HEK293 (cell line): Measurements from ENCODE around the gene CLDN19.

Source experiments
- CTCF ChIA-PET: fragments of 350-600 bp; formaldehyde crosslinking; extraction: SDS; loops from one replicate; lab custom pipeline; 2021; ENCODE audit warnings: antibody characterized with exemption; lab: Yijun Ruan, JAX
- POLR2A ChIA-PET: fragments of 300-600 bp; formaldehyde crosslinking; extraction: SDS; loops from one replicate; lab custom pipeline; 2020; ENCODE audit warnings: antibody characterized with exemption, inconsistent platforms; lab: Yijun Ruan, JAX
- H3K27ac ChIP-seq: fragments of 200-500 bp; sonication (Bioruptor generic); 2 replicates; pipeline ENCODE4 v1.5.1; 2014; ENCODE audit warnings: low read depth, low read length, control low read depth, inconsistent platforms; ENCODE audit errors: extremely low read depth
- H3K36me3 ChIP-seq, 2 experiments: fragments of 200-500 bp in 1 of 2; sonication (Bioruptor generic) in 1 of 2; 1 replicate in 1 of 2; 2 replicates in 1 of 2; pipeline ENCODE4 v1.5.1; 2014 to 2017; ENCODE audit warnings: inconsistent platforms in 2 of 2, low read length in 2 of 2; ENCODE audit not compliant: control insufficient read depth in 2 of 2, insufficient read depth in 1 of 2
- H3K4me1 ChIP-seq: fragments of 200-500 bp; sonication (Bioruptor generic); 2 replicates; pipeline ENCODE4 v1.5.1; 2014; ENCODE audit warnings: mild to moderate bottlenecking, low read length, inconsistent platforms; ENCODE audit not compliant: control insufficient read depth, insufficient read depth
- H3K4me3 ChIP-seq: 2 replicates; pipeline ENCODE4 v1.5.1; 2011; ENCODE audit warnings: low read depth, mild to moderate bottlenecking, control low read depth, low read length, moderate library complexity
- H3K9me3 ChIP-seq: fragments of 200-500 bp; sonication (Bioruptor generic); 2 replicates; pipeline ENCODE4 v1.5.1; 2014; ENCODE audit warnings: low read depth, low read length, inconsistent platforms; ENCODE audit not compliant: control insufficient read depth, insufficient read depth
- ELK4 ChIP-seq: IDR thresholded peaks from 2 replicates; pipeline ENCODE4 v1.6.1; 2011; ENCODE audit warnings: mild to moderate bottlenecking, low read depth, low read length, borderline replicate concordance
- GLI2 ChIP-seq: fragments of 450-650 bp; formaldehyde crosslinking; IDR thresholded peaks from 2 replicates; pipeline ENCODE4; 2017; ENCODE audit warnings: missing biosample characterization, missing genetic modification characterization, low read depth, borderline replicate concordance
- GLIS2 ChIP-seq: fragments of 450-650 bp; formaldehyde crosslinking; IDR thresholded peaks from 2 replicates; pipeline ENCODE4 v1.5.1; 2016; ENCODE audit warnings: missing biosample characterization, missing genetic modification characterization
- INSM2 ChIP-seq: fragments of 450-650 bp; formaldehyde crosslinking; IDR thresholded peaks from 2 replicates; pipeline ENCODE4 v1.5.1; 2016; ENCODE audit warnings: missing biosample characterization, missing genetic modification characterization
- PATZ1 ChIP-seq: fragments of 450-650 bp; formaldehyde crosslinking; IDR thresholded peaks from 2 replicates; pipeline ENCODE4 v1.5.1; 2016; ENCODE audit warnings: missing biosample characterization, missing genetic modification characterization
- TCF7L2 ChIP-seq: IDR thresholded peaks from 2 replicates; pipeline ENCODE4 v1.6.1; 2011; ENCODE audit warnings: low read depth, mild to moderate bottlenecking, inconsistent platforms, low read length, moderate library complexity, borderline replicate concordance
- TSHZ1 ChIP-seq: fragments of 450-650 bp; formaldehyde crosslinking; IDR thresholded peaks from 2 replicates; pipeline ENCODE4 v1.5.1; 2016; ENCODE audit warnings: missing biosample characterization, missing genetic modification characterization, borderline replicate concordance
- ZBTB48 ChIP-seq: fragments of 450-650 bp; formaldehyde crosslinking; IDR thresholded peaks from 2 replicates; pipeline ENCODE4 v1.5.1; 2016; ENCODE audit warnings: missing biosample characterization, missing genetic modification characterization
- ZNF175 ChIP-seq: fragments of 450-650 bp; formaldehyde crosslinking; IDR thresholded peaks from 2 replicates; pipeline ENCODE4 v1.5.1; 2016; ENCODE audit warnings: missing biosample characterization, missing genetic modification characterization
- ZNF184 ChIP-seq: fragments of 450-650 bp; IDR thresholded peaks from 2 replicates; pipeline ENCODE4 v1.5.1; 2018; ENCODE audit warnings: missing biosample characterization, mild to moderate bottlenecking, missing genetic modification characterization
- ZNF335 ChIP-seq: fragments of 450-650 bp; formaldehyde crosslinking; conservative IDR thresholded peaks from 2 replicates; pipeline ENCODE4 v1.5.1; 2016; ENCODE audit warnings: missing biosample characterization, missing genetic modification characterization
- ZNF394 ChIP-seq: fragments of 450-650 bp; formaldehyde crosslinking; IDR thresholded peaks from 2 replicates; pipeline ENCODE4 v1.5.1; 2016; ENCODE audit warnings: missing biosample characterization, missing genetic modification characterization, mild to moderate bottlenecking, moderate library complexity, borderline replicate concordance
- ZNF544 ChIP-seq: fragments of 450-650 bp; formaldehyde crosslinking; IDR thresholded peaks from 2 replicates; pipeline ENCODE4 v1.5.0; 2017; ENCODE audit warnings: missing biosample characterization, missing genetic modification characterization
- ZNF600 ChIP-seq: fragments of 450-650 bp; formaldehyde crosslinking; IDR thresholded peaks from 2 replicates; pipeline ENCODE4 v1.5.1; 2016; ENCODE audit warnings: missing biosample characterization, missing genetic modification characterization
- ZNF629 ChIP-seq: fragments of 450-650 bp; formaldehyde crosslinking; IDR thresholded peaks from 2 replicates; pipeline ENCODE4 v1.5.1; 2017; ENCODE audit warnings: missing biosample characterization, missing genetic modification characterization
- ZNF654 ChIP-seq: fragments of 450-650 bp; formaldehyde crosslinking; IDR thresholded peaks from 2 replicates; pipeline ENCODE4 v1.5.1; 2016; ENCODE audit warnings: low read depth, missing biosample characterization, missing genetic modification characterization
- ZNF837 ChIP-seq: fragments of 450-650 bp; formaldehyde crosslinking; IDR thresholded peaks from 2 replicates; pipeline ENCODE4 v1.5.1; 2016; ENCODE audit warnings: missing biosample characterization, missing genetic modification characterization
- ZSCAN4 ChIP-seq: fragments of 450-650 bp; formaldehyde crosslinking; IDR thresholded peaks from 2 replicates; pipeline ENCODE4 v1.5.1; 2017; ENCODE audit warnings: missing biosample characterization, missing genetic modification characterization

Gene CLDN19

GRCh38 chr1:42773420-42773819 lies 33.4 kb upstream of the CLDN19 start:
- TF ChIP-seq ZNF184 (no peak), ZNF394 (no peak), ZNF175 (tag by site-specific recombination) (no peak), PATZ1 (no peak), ZNF629 (no peak), GLIS2 (tag by site-specific recombination) (no peak), TCF7L2 (no peak), ZSCAN4 (tag by site-specific recombination) (no peak), ZNF600 (tag by site-specific recombination) (no peak), ZNF837 (tag by site-specific recombination) (no peak), ZNF544 (tag by site-specific recombination) (no peak), ZBTB48 (no peak), GLI2 (tag by site-specific recombination) (no peak)
- H3K36me3 ChIP-seq, result peaks cover 20 to 64% of the 10 kb centered on the region in 2 experiments; a peak in 2 of 3 replicates
- no peaks in the 10 kb centered on the region for H3K4me1 ChIP-seq
- H3K9me3 ChIP-seq, result no peaks in the 10 kb centered on the region
- POLR2A ChIA-PET, result interaction anchor here (0.6 kb wide), 1 partner anchor 9 kb away, joined by 3 read pairs; no protein-coding TSS in a partner anchor
- no peak overlapping the region for H3K4me3 ChIP-seq
- CTCF ChIA-PET, result interaction anchor here (0.9 to 2.2 kb wide), 2 partner anchors 15 to 300 kb away, joined by 4 to 10 read pairs; no protein-coding TSS in a partner anchor
- no peak overlapping the region for H3K27ac ChIP-seq

- Histone ChIP-seq H3K4me3 (no peak overlapping the region), H3K4me1 (no peaks in the 10 kb centered on the region), H3K27ac (no peak overlapping the region), H3K9me3 (no peaks in the 10 kb centered on the region), H3K36me3 (peaks cover 17 to 28% of the 10 kb centered on the region in 2 experiments; a peak in 2 of 3 replicates)
- TF ChIP-seq TSHZ1 (tag by site-specific recombination) (no peak), INSM2 (no peak), ZNF654 (tag by site-specific recombination) (no peak), ELK4 (no peak), ZNF335 (tag by site-specific recombination) (0 out of 2 replicates have a peak, but pooled peaks have one; percentile 0)
- POLR2A ChIA-PET, result interaction anchor here (0.7 kb wide), 1 partner anchor 16 kb away, joined by 3 read pairs; no protein-coding TSS in a partner anchor
- CTCF ChIA-PET, result interaction anchor here (4.7 kb wide), 1 partner anchor 8 kb away, joined by 19 read pairs; no protein-coding TSS in a partner anchor
These were observed 29.8 kb upstream of the CLDN19 start for GRCh38 chr1:42769811-42770210.
